Esophagus (tissue), 2 donors: ENCODE results near the gene UBE2E1. TPM values are rescaled to one million over a fixed set of nuclear protein-coding genes. Genes with fewer than 3 reads are reported as not detected.
"Not testable (repeated sequence)": the region's sequence is repeated elsewhere in the genome, so short reads cannot be mapped to it uniquely, and the experiment has no call there.

ENCODE experiments used
- H3K27ac ChIP-seq, 2 donors: one replicate each; pipeline ENCODE4 v1.5.1; 2013; ENCODE audit warnings: low read depth in 2 of 2, mild to moderate bottlenecking in 2 of 2, inconsistent platforms in 1 of 2, low read length in 1 of 2, moderate library complexity in 1 of 2
- H3K27me3 ChIP-seq, 2 donors: one replicate each; pipeline ENCODE4 v1.6.1; 2013; ENCODE audit warnings: low read length in 2 of 2, control low read depth in 1 of 2, mild to moderate bottlenecking in 1 of 2; ENCODE audit not compliant: insufficient read depth in 2 of 2, control insufficient read depth in 1 of 2
- H3K36me3 ChIP-seq, 2 donors: one replicate each; pipeline ENCODE4 v1.6.1; 2013; ENCODE audit warnings: low read length in 1 of 2; ENCODE audit not compliant: control insufficient read depth in 2 of 2, insufficient read depth in 2 of 2
- H3K4me1 ChIP-seq, 2 donors: one replicate each; pipeline ENCODE4 v1.6.1; 2013; ENCODE audit warnings: low read length in 1 of 2; ENCODE audit not compliant: control insufficient read depth in 2 of 2, insufficient read depth in 2 of 2
- H3K4me3 ChIP-seq, 2 donors: one replicate each; pipeline ENCODE4 v1.5.1; 2013; ENCODE audit warnings: low read length in 2 of 2, mild to moderate bottlenecking in 2 of 2, low read depth in 1 of 2, moderate library complexity in 1 of 2
- H3K9me3 ChIP-seq, 2 donors: one replicate each; pipeline ENCODE4 v1.6.1; 2013; ENCODE audit warnings: mild to moderate bottlenecking in 2 of 2, low read depth in 1 of 2, low read length in 1 of 2, moderate library complexity in 1 of 2; ENCODE audit not compliant: control insufficient read depth in 2 of 2, insufficient read depth in 1 of 2
- WGBS, 2 donors: extraction: QIAGEN DNeasy Blood & Tissue Kit; methylation state at CpG; one replicate each; pipeline ENCODE4 v1.1.7; 2013; 5-methylcytosine and 5-hydroxymethylcytosine counted together
- polyA plus RNA-seq, 2 donors: library from polyadenylated mRNA; stranded (reverse); fragments of 200-250 nt; gene quantifications; one replicate each; pipeline ENCODE4 v1.2.3, GENCODE V29; 2013
- donor health status: healthy with polysubstance abuse.
- donor health status: Bipolar disorder and iron deficiency.

The UBE2E1 gene
- polyA plus RNA-seq, 2 donors = 86.1 to 102 TPM

DNA sequence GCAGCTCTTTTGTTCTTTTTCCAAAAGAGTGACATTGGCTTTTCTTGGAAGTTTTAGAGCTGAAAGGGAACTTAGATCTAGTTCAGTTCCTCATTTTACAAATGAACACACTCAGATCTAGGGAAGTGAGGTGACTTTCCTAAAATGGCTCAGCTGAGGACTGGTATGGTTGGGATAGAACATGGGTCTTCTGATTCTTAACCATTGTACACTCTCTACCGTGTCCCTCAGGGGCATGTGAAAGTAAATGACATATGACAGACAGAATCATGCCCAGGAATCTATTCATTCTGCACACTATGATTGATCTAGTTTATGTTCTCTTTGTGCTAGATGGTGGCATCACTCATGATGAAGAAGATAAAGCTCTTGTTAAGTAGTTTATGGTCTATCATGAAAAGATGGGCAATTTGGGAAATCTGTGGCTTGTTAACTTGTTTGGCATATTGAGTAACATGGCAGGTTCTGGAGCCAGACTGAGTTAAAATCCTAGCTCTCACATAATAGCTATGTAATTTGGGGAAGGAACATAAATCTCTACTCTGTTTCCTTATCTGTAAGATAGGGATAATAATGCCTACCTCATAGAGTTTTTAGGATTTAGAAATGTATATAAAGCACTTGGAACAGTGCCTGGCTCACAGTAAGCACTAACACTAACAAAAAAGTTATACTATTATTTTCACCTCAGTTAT lies 30.9 kb downstream of the UBE2E1 start:
- WGBS, 2 donors = 56 to 66% methylated on average over 1 of the region's 1 CpG
- Histone ChIP-seq H3K9me3 (no peaks in the 10 kb centered on the region), H3K4me1 (no peaks in the 10 kb centered on the region), H3K36me3 (no peaks in the 10 kb centered on the region), H3K4me3 (no peak overlapping the region), H3K27ac (no peak overlapping the region), H3K27me3 (no peaks in the 10 kb centered on the region)

- H3K27ac ChIP-seq = no peak overlapping the region
- H3K27me3 ChIP-seq = no peaks in the 10 kb centered on the region
- no peaks in the 10 kb centered on the region for H3K4me1 ChIP-seq
- H3K4me3 ChIP-seq = no peak overlapping the region
- no peaks in the 10 kb centered on the region for H3K9me3 ChIP-seq
- 79 to 80% methylated on average over 1 of the region's 1 CpG for WGBS, 2 donors
- H3K36me3 ChIP-seq = no peaks in the 10 kb centered on the region
Measured at GRCh38 chr3:23837286-23837685, 31.5 kb downstream of the UBE2E1 start.

- Histone ChIP-seq H3K36me3 (no peaks in the 10 kb centered on the region), H3K4me1 (no peaks in the 10 kb centered on the region), H3K27ac (no peak overlapping the region), H3K4me3 (no peak overlapping the region), H3K9me3 (no peaks in the 10 kb centered on the region), H3K27me3 (no peaks in the 10 kb centered on the region)
- 80% methylated on average over 1 of the region's 1 CpG for WGBS, 2 donors
Measured at GRCh38 chr3:23837691-23838090, 31.9 kb downstream of the UBE2E1 start.

DNA sequence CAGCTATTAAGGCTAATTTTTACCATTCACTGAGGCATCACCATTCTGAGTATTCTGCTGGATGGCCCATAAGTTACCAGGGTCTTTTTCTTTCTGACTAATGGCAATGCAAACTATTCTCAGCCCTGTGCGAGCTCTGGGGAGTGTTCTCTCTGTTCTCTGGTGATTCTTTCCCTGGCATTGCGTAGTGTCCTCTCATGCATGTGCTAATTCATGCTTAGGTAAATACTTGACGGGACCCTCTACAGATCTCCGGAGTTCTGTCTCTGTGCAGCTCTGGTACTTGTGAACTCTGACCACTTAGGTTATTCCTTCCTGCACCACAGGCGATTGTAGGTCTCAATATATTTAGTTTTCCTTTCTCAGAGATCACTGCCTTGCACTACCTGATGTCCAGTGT lies 34.8 kb downstream of the UBE2E1 start:
- no peaks in the 10 kb centered on the region for H3K4me1 ChIP-seq
- H3K27ac ChIP-seq = no peak overlapping the region
- 85 to 87% methylated on average over 5 of the region's 5 CpGs for WGBS, 2 donors
- H3K9me3 ChIP-seq = no peaks in the 10 kb centered on the region
- H3K4me3 ChIP-seq = no peak overlapping the region
- H3K36me3 ChIP-seq = no peaks in the 10 kb centered on the region
- no peaks in the 10 kb centered on the region for H3K27me3 ChIP-seq

GRCh38 chr3:23843869-23844268 lies 38.1 kb downstream of the UBE2E1 start:
- no peak overlapping the region for H3K27ac ChIP-seq
- H3K36me3 ChIP-seq = no peaks in the 10 kb centered on the region
- H3K4me1 ChIP-seq = no peaks in the 10 kb centered on the region
- H3K4me3 ChIP-seq = no peak overlapping the region
- H3K9me3 ChIP-seq = no peaks in the 10 kb centered on the region
- no peaks in the 10 kb centered on the region for H3K27me3 ChIP-seq
- WGBS, 2 donors = 96% methylated on average over 3 of the region's 3 CpGs

DNA sequence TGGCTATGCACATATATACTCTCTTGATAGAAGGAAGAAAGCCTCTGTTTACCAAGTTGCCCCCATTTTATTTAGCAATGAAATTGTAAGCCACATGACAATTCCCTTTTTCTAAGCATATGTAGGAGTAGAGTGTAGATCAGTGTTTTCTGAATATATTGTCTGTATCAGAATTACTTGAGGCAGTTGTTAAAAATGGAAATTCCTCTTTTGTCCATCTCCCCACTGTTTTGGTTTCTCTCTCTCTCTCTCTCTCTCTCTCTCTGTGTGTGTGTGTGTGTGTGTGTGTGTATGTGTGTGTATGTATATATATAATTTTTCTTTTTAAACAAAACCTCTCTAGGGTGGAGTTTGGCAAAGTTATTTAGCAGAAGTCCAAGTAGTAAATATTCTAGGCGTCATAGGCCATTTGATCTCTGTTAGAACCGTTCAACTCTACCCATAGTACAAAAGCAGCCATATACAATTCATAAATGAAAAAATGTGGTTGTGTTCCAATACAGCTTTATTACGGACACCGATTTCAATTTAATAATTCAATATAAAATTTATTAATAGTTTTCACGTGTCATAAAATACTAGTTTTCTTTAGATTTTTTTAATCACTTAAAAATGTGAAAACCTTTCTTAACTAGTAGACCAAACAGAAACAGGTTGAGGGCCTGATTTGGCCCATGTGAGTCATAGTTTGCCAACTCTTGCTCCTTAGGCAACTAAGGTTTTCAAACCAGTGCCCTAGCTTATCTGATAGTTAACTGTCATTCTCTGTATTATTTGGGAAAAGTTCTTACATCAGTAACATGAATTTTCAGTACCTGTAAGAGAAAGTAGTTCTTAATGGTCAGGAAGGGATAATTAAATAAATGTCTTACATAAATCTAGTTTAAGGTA lies 39.8 kb downstream of the UBE2E1 start:
- H3K4me1 ChIP-seq = no peaks in the 10 kb centered on the region
- no peaks in the 10 kb centered on the region for H3K9me3 ChIP-seq
- WGBS, 2 donors = 85 to 86% methylated on average over 5 of the region's 5 CpGs

DNA sequence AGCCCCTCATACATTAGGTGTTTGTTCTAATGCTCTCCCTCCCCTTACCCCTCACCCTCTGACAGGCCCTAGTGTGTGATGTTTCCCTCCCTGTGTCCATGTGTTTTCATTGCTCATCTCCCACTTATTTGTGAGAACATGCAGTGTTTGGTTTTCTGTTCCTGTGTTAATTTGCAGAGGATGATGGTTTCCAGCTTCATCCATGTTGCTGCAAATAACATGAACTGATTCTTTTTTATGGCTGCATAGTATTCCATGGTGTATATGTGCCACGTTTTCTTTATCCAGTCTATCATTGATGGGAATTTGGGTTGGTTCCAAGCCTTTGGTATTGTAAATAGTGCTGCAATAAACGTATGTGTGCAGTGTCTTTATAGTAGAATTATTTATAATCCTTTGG lies 43.7 kb downstream of the UBE2E1 start:
- not testable (repeated sequence) for H3K9me3 ChIP-seq, H3K4me3 ChIP-seq, H3K36me3 ChIP-seq, H3K27me3 ChIP-seq, H3K4me1 ChIP-seq, H3K27ac ChIP-seq
- 62 to 70% methylated on average over 2 of the region's 2 CpGs for WGBS, 2 donors

More for the DNA sequence above, 39.8 kb downstream of the UBE2E1 start:
- Histone ChIP-seq H3K36me3 (no peaks in the 10 kb centered on the region), H3K27ac (no peak overlapping the region), H3K4me3 (no peak overlapping the region), H3K27me3 (no peaks in the 10 kb centered on the region)

DNA sequence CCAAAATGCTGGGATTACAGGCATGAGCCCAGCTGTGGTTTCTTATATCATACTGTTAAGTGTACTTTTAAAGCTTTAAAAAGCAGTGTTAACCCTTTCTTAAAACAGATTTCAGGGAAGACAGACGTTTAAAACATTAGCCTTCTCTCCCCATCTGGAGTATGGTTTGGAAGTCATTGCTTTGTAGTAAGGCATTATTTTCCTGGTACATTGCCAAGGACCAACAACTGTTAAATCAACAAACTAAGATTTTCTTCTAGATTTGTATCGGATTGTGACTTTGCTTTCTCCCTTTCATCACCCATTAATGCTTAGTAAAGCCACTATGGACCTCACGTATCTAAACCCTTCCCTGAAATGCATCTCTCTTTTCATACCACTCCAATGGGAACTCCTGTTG lies 50.5 kb downstream of the UBE2E1 start:
- no peaks in the 10 kb centered on the region for H3K27me3 ChIP-seq
- H3K4me1 ChIP-seq = peaks cover 0 to 4% of the 10 kb centered on the region in 2 donors
- H3K36me3 ChIP-seq = peaks cover 0 to 4% of the 10 kb centered on the region in 2 donors
- H3K27ac ChIP-seq = no peak overlapping the region
- H3K9me3 ChIP-seq = no peaks in the 10 kb centered on the region
- WGBS, 2 donors = 53 to 60% methylated on average over 3 of the region's 3 CpGs
- no peak overlapping the region for H3K4me3 ChIP-seq

- Histone ChIP-seq H3K27me3 (no peaks in the 10 kb centered on the region), H3K4me1 (peaks cover 0 to 4% of the 10 kb centered on the region in 2 donors), H3K9me3 (no peaks in the 10 kb centered on the region), H3K4me3 (no peak overlapping the region), H3K27ac (no peak overlapping the region), H3K36me3 (no peaks in the 10 kb centered on the region)
- WGBS, 2 donors = 0 to 18% methylated on average over 1 of the region's 1 CpG
Measured at GRCh38 chr3:23859012-23859743, 53.4 kb downstream of the UBE2E1 start.
